Measurements from ENCODE around the gene RABGAP1L. TPM values are rescaled to one million over a fixed set of nuclear protein-coding genes. Genes with fewer than 3 reads are reported as not detected.

Gene RABGAP1L
- total RNA-seq, 6 donors from 2014 or later: 41.3 to 229 (median 85.3) TPM

GRCh38 chr1:174445351-174445750 is 286.0 kb downstream of the RABGAP1L start:
- no peak for DNase-seq
- H3K4me3 ChIP-seq: no peak overlapping the region
- H3K9me3 ChIP-seq: no peaks in the 10 kb centered on the region
- H3K36me3 ChIP-seq: no peaks in the 10 kb centered on the region
- H3K4me1 ChIP-seq: peaks cover 0 to 7% (median 0%) of the 10 kb centered on the region in 4 donors
- TF ChIP-seq POLR2AphosphoS5 (IDR thresholded peaks at IDR 0.05) (no peak), CTCF (IDR thresholded peaks at IDR 0.05) (no peak), POLR2A (IDR thresholded peaks at IDR 0.05) (no peak), EP300 (IDR thresholded peaks at IDR 0.05) (no peak)
- ATAC-seq (ENCODE audit: low FRiP score in 2 of 2): no peak
- no peaks in the 10 kb centered on the region for H3K27me3 ChIP-seq
- H3K27ac ChIP-seq: no peak overlapping the region

- ATAC-seq (ENCODE audit: low FRiP score in 2 of 2) (no peak), DNase-seq (no peak)
- Histone ChIP-seq H3K4me1 (peaks cover 0 to 7% (median 0%) of the 10 kb centered on the region in 4 donors), H3K27ac (no peak overlapping the region), H3K27me3 (no peaks in the 10 kb centered on the region), H3K36me3 (no peaks in the 10 kb centered on the region), H3K9me3 (no peaks in the 10 kb centered on the region), H3K4me3 (no peak overlapping the region)
- 89 to 91% methylated on average over 5 to 6 of the region's 6 CpGs for WGBS, 2 donors
- TF ChIP-seq CTCF (IDR thresholded peaks at IDR 0.05) (no peak), POLR2A (IDR thresholded peaks at IDR 0.05) (no peak), POLR2AphosphoS5 (IDR thresholded peaks at IDR 0.05) (no peak), EP300 (IDR thresholded peaks at IDR 0.05) (no peak)
Measured at GRCh38 chr1:174445817-174446216, 286.5 kb downstream of the RABGAP1L start.

- peak within 1 kb of the TSS in 2 of 4 donors; percentile 7 to 27 for H3K27ac ChIP-seq
- no peaks in the 10 kb centered on the region for H3K27me3 ChIP-seq
- 92 to 93% methylated on average over 11 of the region's 11 CpGs for WGBS, 2 donors
- H3K4me1 ChIP-seq: peaks cover 0 to 7% (median 0%) of the 10 kb centered on the region in 4 donors
- no peaks in the 10 kb centered on the region for H3K9me3 ChIP-seq
- no peak for TF ChIP-seq CTCF (IDR thresholded peaks at IDR 0.05)
- TF ChIP-seq POLR2A (IDR thresholded peaks at IDR 0.05): no peak
- no peak for TF ChIP-seq EP300 (IDR thresholded peaks at IDR 0.05)
- TF ChIP-seq POLR2AphosphoS5 (IDR thresholded peaks at IDR 0.05): no peak
- H3K4me3 ChIP-seq: no peak within 1 kb of the TSS
- ATAC-seq (ENCODE audit: low FRiP score in 2 of 2) (no peak), DNase-seq (no peak)
- no peaks in the 10 kb centered on the region for H3K36me3 ChIP-seq
Measured at GRCh38 chr1:174447866-174448530, 288.7 kb downstream of the RABGAP1L start, which contains the start of gene GPR52. Gene GPR52, plus strand, starts transcription at chr1:174447964. Its CDS starts 148 bp downstream, at chr1:174448112.

- no peak overlapping the region for H3K4me3 ChIP-seq
- peak overlapping the region in 2 of 4 donors; percentile 7 to 27 for H3K27ac ChIP-seq
- peaks cover 0 to 7% (median 0%) of the 10 kb centered on the region in 4 donors for H3K4me1 ChIP-seq
- no peak for TF ChIP-seq CTCF (IDR thresholded peaks at IDR 0.05)
- 65 to 79% methylated on average over 5 of the region's 5 CpGs for WGBS, 2 donors
- ATAC-seq (ENCODE audit: low FRiP score in 2 of 2) (no peak), DNase-seq (no peak)
- no peaks in the 10 kb centered on the region for H3K9me3 ChIP-seq
- no peaks in the 10 kb centered on the region for H3K27me3 ChIP-seq
- H3K36me3 ChIP-seq: no peaks in the 10 kb centered on the region
Measured at GRCh38 chr1:174448531-174448883, 289.2 kb downstream of the RABGAP1L start.

- Histone ChIP-seq H3K27me3 (no peaks in the 10 kb centered on the region), H3K9me3 (no peaks in the 10 kb centered on the region), H3K27ac (peak overlapping the region in 2 of 4 donors; percentile 7 to 27), H3K4me3 (no peak overlapping the region), H3K4me1 (peaks cover 0 to 7% (median 0%) of the 10 kb centered on the region in 4 donors), H3K36me3 (no peaks in the 10 kb centered on the region)
- DNase-seq (no peak), ATAC-seq (ENCODE audit: low FRiP score in 2 of 2) (no peak)
- no peak for TF ChIP-seq POLR2A (IDR thresholded peaks at IDR 0.05)
- WGBS, 2 donors: 48 to 70% methylated on average over 5 of the region's 5 CpGs
Measured at GRCh38 chr1:174448974-174449373, 289.7 kb downstream of the RABGAP1L start.
